ENCODE measurements around the gene ABCA3. TPM values are rescaled to one million over a fixed set of nuclear protein-coding genes. Genes with fewer than 3 reads are reported as not detected.

ABCA3 gene
- total and polyA plus RNA-seq, 2 of the 8 experiments (the other 6 are each of a cell fraction or from before 2014, with no cell fraction given) = 5.7 to 7.9 TPM

GRCh38 chr16:2257726-2258125 lies 82.8 kb downstream of the ABCA3 start:
- H2BK12ac ChIP-seq (ENCODE audit: low read depth, low read length) = no peak overlapping the region
- H3K4me2 ChIP-seq (ENCODE audit: insufficient read depth in 1 of 2, low read depth in 2 of 2, low read length in 2 of 2) = no peak overlapping the region
- H3K9ac ChIP-seq (replicated peaks in 1 of 4; ENCODE audit: extremely low read depth in 1 of 4, low read depth in 3 of 4, low read length in 3 of 4) = no peak overlapping the region
- no peak overlapping the region for H4K91ac ChIP-seq (replicated peaks; ENCODE audit: insufficient read length, low read length)
- H3K23me2 ChIP-seq (ENCODE audit: low read depth, low read length) = 0 out of 2 replicates have a peak, but pooled peaks cover 2% of the 10 kb centered on the region
- H3K27ac ChIP-seq (ENCODE audit: low read depth, low read length) = no peak overlapping the region
- no peak overlapping the region for H3K23ac ChIP-seq (ENCODE audit: insufficient read length)
- H4K5ac ChIP-seq (ENCODE audit: insufficient read length, low read depth, low read length) = no peak overlapping the region
- H2BK5ac ChIP-seq (ENCODE audit: low read depth, low read length) = no peak overlapping the region
- no peak overlapping the region for H2AK5ac ChIP-seq (ENCODE audit: low read depth, low read length)
- H2BK15ac ChIP-seq (ENCODE audit: low read length) = no peak overlapping the region
- H3K4me1 ChIP-seq (replicated peaks in 1 of 4; ENCODE audit: control insufficient read depth in 3 of 4, insufficient read depth in 4 of 4, low read length in 3 of 4) = no peaks in the 10 kb centered on the region; a peak in 1 of 7 replicates
- H3K4me3 ChIP-seq (ENCODE audit: extremely low read depth in 1 of 4, insufficient read depth in 2 of 4, low read depth in 3 of 4, low read length in 4 of 4) = no peak overlapping the region
- no peaks in the 10 kb centered on the region for H3K9me3 ChIP-seq (ENCODE audit: insufficient read depth in 2 of 2, low read depth in 1 of 2, low read length in 1 of 2)
- peaks cover 16 to 20% of the 10 kb centered on the region in 2 experiments for H4K20me1 ChIP-seq (replicated peaks in 1 of 2; ENCODE audit: control insufficient read depth in 1 of 2, insufficient read depth in 2 of 2, low read length in 2 of 2)
- FAIRE-seq = no peak
- TF ChIP-seq POLR2AphosphoS5 (IDR thresholded peaks at IDR 0.05; ENCODE audit: low read depth, low read length) (peak; percentile 31; the same call in 1 of the 2 replicates), CTCF (IDR thresholded peaks at IDR 0.05; ENCODE audit: control extremely low read depth in 1 of 3, insufficient read depth in 1 of 3, low read depth in 1 of 3, low read length in 3 of 3) (no peak)
- no peak overlapping the region for H3K4ac ChIP-seq (replicated peaks; ENCODE audit: insufficient read length, low read depth, low read length)
- H3K18ac ChIP-seq (ENCODE audit: extremely low read depth, low read length) = no peak overlapping the region
- no peak overlapping the region for H3K56ac ChIP-seq (replicated peaks; ENCODE audit: insufficient read length, low read depth, low read length)
- WGBS, 2 experiments (ENCODE audit: extremely low coverage in 1 of 2, insufficient coverage in 1 of 2, insufficient read length in 1 of 2, insufficient replicate concordance in 2 of 2, low coverage in 1 of 2, low lambda C conversion rate in 2 of 2, missing lambda C conversion rate in 1 of 2) = 92% methylated on average over 6 of the region's 6 CpGs; no CpG with 5 or more reads in 1 of the 2 experiments
- no peak overlapping the region for H3K14ac ChIP-seq (ENCODE audit: insufficient read length)
- peaks cover 4% of the 10 kb centered on the region for H3K79me1 ChIP-seq (ENCODE audit: low read depth, low read length)
- H3K79me2 ChIP-seq (ENCODE audit: control insufficient read depth in 1 of 2, insufficient read depth in 2 of 2, low read length in 2 of 2) = peaks cover 7 to 33% of the 10 kb centered on the region in 2 experiments; a peak in 3 of 4 replicates
- no peak overlapping the region for H4K8ac ChIP-seq (ENCODE audit: extremely low read depth, insufficient read depth, low read length)
- ChIA-PET POLR2A (ENCODE audit: partially characterized antibody) (interaction anchor here (0.6 to 13.9 kb wide), 10 partner anchors 9 to 192 kb away, joined by 3 to 228 read pairs (median 4); partner anchors contain the start of genes DNASE1L2, PGP, RNPS1 and TRAF7), CTCF (ENCODE audit: partially characterized antibody) (interaction anchor here (0.6 to 1.8 kb wide), 7 partner anchors 10 to 458 kb away, joined by 3 to 5 read pairs (median 3); no protein-coding TSS in a partner anchor)
- no peak overlapping the region for H2BK20ac ChIP-seq (ENCODE audit: low read length)
- DNase-seq (ENCODE audit: low read depth in 1 of 2, low spot score in 2 of 2) = no peak
- no peaks in the 10 kb centered on the region for H3K27me3 ChIP-seq (replicated peaks in 1 of 4; ENCODE audit: control insufficient read depth in 3 of 4, extremely low read depth in 1 of 4, insufficient read depth in 3 of 4, low read length in 3 of 4)
- H2BK120ac ChIP-seq (replicated peaks; ENCODE audit: low read depth, low read length) = no peak overlapping the region
- peaks cover 48 to 96% (median 75%) of the 10 kb centered on the region in 4 experiments for H3K36me3 ChIP-seq (ENCODE audit: control insufficient read depth in 2 of 4, insufficient read depth in 4 of 4, low read length in 3 of 4)
- H2AFZ ChIP-seq (ENCODE audit: low read length) = no peak overlapping the region

Data from H1 (cell line).